ENCODE measurements around the gene USB1. TPM values are rescaled to one million over a fixed set of nuclear protein-coding genes. Genes with fewer than 3 reads are reported as not detected.

Gene USB1
- total RNA-seq, 1 donor from 2014 or later = 261 TPM

DNA sequence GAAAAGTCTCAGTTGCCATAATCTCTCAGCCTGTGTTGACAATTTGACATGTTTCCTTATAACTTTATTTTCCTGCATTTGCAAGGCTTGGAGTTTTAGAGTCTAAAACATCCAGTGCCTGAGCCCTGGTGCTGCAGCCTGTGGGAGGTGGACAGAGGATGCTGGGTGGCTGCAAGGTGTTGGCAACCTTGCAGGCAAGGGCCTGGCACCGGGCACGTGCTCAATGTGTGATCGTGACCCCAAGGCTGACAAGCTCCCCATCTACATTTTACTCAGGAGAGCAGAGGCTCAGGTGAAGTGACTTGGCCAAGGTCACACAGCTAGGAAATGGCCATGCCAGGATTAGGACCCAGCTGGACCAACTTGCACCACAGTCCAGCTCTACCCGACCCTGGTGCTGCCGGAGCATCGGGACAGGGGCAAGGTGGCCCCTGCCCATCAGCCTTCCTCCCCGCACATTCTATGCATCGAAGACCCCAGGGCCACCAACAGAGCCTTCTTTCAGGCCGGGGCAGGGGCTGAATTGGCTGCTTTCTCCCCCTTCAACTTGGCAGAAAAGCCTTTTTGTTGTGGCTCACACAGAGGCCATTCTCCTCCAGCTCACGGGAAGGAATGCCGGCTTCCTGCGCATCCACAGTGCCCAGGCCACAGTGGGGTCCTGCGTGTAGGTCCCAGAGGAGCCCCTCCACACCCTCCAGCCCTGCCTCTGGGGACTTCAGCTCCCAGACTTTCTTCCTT is 47.5 kb downstream of the USB1 start:
- no peak for DNase-seq (ENCODE audit: low read depth)

DNA sequence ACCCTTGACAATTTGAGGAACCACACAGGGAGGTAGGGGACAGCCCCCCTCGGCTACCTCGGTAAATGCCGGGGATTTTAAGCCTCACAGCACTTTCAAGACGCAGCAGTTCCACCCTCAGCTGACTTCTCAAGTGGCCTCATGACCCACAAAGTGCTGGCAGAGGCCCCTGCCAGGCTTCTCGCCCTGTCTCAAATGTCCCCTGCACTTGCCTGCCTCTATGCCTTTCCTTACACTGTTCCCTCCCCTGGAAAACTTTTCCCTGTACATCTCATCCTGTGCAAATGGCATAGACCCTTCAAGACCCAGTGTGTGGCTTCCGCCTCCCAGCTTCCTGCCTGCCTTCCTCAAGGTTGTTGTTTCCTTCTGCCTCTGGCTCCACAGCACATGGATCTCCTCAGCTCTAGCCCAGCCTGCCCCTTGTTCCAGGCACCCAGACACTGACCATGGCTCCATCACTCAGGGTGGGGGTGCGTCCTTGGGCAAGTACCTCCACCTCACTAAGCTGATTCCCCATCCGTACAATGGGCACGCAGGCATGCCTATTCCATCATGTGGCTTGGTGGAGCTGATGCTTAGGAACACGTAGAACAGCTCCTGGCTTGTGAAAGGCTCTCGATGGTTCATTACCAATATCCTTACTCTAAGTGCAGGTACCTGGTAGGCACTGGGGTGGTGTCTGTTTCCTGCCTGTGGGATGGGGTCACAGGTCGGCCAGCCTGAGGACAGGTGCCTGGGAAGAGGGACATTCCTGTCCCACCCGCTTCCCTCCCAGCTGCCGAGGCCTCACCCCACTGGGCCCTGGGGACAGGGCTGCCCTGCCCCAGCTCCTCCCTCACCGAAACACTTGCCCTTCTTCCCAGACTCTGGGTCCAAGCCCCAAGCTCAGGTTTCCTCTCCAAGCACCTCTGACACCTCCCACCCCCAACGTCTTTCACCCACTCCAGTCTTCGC is 48.3 kb downstream of the USB1 start:
- DNase-seq (ENCODE audit: low read depth) = no peak

DNA sequence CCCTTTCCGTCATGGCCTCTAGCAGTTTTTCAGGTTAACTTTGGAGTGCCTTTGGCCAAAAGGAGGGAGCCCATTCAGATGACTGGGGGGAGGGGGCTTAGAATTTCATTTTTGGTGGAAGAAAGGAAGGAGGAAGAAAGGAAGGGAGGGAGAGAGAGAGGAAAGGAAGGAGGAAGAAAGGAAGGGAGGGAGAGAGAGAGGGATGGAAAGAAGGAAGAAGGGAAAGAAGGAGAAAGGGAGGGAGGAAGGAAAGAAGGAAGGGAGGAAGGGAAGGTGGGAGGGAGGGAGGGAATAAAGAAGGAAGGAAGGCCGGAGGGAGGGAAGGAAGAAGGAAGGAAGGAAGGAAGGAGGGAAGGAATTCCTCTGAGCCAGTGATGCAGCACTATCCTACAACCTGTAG is 50.1 kb downstream of the USB1 start:
- DNase-seq (ENCODE audit: low read depth) = no peak

DNA sequence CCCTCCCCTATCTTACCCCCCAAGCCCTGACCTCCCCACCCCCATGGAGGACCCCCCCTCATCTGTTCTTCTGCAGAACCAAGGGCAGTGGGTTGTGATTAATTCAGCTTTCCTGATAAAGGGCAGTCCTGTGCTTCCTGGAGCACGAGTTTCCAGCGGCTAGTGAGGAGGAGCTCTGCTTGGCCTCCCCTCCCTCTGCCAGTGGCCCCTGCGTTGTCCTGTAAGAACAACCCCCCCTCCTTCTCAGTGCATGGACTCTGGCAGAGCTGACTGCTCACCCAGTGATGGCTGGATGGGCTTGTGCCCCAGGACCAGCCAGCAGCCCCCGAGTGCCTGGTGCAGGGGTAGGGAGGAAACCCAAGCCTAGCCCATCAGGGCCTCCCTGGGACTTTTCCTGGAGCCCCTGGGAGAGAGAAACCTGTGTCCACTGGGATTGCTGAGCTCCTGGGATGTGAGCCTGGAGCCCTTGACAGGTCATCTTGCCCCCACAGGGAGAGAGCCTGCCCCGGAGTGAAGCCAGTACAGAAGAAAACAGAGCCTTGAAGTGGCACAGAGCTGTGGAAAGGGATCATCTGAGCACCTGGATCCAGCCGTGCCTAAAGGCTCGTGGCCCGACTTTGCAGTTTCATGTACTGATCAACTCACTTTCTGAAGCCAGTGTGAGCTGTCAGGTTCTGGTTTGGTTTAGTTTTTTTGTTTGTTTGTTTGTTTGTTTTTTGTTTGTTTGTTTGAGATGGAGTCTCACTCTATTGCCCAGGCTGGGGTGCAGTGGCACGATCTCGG is 50.8 kb downstream of the USB1 start:
- no peak for DNase-seq (ENCODE audit: low read depth)

DNA sequence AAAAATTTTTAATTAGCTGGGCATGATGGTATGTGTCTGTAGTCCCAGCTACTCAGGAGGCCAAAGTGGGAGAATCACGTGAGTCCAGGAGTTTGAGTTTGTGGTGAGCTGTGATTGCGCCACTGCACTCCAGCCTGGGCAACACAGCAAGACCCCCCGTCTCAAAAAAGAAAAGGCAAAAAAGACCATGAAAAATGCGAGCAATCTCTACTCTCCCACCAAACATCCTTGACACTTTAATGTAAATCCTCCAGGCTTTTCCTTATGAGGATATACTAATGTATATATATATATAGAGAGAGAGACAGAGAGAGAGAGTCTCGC is 52.4 kb downstream of the USB1 start:
- no peak for DNase-seq (ENCODE audit: low read depth)

DNA sequence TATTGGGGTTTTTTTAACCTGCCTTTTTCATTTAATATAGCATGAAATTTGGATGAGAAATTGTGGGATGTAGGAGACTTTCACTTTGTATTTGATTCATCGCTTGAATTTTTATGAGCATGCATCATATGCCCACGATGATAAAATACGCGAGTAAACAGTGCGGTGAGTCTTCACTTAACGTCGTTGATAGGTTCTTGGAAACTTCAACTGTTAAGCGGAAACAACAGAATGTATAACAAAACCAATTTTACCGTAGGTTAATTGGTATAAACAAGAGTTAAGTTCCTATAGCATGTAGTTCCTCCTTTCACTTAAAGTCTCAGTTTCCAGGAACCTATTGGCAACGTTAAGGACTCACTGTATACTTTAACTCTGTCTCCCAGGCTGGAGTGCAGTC is 53.1 kb downstream of the USB1 start:
- no peak for DNase-seq (ENCODE audit: low read depth)

DNA sequence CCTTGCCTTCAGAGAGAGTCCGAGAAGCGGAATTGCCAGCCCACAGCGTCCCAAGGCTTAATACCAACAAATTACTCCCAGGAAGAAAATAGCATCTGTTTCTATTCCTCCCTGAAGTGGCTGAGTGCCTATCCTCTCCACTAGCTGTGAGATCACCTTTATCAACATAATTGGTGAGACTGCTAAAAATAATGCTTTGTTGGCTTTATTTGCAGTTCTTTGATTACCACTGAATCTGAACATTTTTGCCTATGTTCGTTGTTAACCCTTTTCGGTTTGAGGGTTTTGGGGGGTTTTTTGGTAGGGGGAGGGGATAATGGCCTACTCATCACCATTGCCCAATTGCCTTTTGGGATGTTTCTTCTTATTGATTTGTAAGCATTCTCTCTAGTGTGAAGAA is 55.4 kb downstream of the USB1 start:
- no peak for DNase-seq (ENCODE audit: low read depth)

DNA sequence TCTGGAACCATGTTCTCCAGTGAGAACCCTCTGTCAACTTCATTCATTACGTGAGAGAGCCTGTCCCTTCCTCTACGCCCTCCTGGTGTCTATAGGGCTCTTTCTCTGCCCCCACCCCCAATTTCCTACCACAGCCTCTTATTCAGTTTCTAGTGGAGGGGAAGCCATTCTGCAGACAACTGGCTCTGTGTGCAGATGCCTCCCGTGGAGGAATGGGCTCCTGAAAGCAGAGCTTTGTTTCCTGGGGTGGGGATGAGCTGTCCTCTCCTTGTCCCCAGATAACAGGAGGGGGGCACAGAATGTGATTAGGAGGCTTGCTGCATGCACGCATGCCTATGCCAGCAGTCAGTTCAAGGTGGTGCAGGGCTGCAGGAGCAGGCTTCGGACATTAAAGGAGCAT is 55.9 kb downstream of the USB1 start:
- no peak for DNase-seq (ENCODE audit: low read depth)

DNA sequence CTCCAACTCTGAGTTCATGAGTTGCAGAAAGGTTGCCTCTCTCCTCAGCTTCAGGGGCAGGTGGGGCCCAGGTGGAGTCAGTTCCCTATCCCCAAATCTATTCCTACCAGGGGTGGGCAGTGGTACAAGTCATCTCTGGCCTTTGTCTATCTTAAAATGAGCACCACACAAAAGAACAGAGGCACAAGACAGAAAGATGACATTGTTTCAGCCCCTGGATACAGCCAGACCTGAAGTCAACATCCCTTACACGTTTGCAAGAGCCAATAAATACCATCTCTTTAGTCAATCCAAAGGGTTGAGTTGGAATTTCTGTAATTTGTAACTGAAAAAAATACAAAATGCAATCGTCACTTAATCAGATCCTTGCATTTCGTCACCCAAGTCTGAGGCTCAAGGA is 56.6 kb downstream of the USB1 start:
- no peak for DNase-seq (ENCODE audit: low read depth)

DNA sequence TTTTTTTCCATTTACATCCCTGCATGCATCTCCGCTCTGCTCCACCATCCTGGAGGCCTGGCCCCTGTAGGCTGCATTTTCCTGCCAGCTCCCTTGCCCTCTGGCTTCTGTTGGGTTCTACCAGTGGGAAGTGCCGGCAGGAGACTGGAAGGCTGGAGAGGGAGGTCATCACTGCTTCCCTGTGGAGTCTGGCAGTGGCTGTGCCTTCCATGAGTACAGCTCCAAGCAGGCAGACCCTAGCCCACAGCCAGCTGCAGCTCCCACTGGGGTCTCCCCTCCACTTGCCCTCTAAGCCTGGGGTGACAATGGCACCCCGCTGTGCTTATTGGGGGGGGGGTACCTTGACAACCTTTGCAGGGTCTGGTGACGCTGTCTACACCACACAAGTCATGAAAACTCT is 61.6 kb downstream of the USB1 start:
- no peak for DNase-seq (ENCODE audit: low read depth)

DNA sequence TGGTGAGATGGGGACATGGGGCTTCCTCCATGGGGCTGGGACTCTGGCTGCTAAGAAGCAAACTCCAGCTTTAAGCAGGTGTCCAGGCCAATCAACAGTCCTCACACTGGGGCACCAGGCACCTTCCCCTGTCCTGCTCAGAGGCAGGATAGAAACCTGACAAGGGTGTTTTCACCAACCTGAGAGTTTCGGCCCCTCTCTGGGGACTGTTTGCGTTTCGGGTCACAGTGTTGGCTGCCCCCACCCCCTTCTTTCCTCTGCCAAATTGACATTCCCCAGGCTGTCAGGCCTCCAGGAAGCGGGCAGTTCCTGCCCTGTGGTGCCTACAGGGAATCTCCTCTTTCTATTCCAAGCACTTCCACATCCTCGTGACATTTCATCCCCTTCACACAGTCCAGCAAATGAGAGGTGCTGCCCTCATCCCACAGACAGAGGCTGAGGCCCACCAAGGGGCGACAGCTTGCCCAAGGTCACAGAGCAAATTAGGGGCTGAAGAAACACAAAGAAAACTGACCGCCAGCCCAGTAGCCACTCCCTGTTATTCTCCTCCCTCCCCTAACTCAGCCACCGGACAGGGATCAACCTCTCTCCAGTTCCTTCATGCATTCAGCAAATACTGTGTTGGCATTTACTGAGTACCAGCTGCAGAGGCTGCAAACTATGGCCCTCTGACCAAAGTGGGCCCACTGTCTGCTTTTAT is 62.3 kb downstream of the USB1 start:
- no peak for DNase-seq (ENCODE audit: low read depth)

DNA sequence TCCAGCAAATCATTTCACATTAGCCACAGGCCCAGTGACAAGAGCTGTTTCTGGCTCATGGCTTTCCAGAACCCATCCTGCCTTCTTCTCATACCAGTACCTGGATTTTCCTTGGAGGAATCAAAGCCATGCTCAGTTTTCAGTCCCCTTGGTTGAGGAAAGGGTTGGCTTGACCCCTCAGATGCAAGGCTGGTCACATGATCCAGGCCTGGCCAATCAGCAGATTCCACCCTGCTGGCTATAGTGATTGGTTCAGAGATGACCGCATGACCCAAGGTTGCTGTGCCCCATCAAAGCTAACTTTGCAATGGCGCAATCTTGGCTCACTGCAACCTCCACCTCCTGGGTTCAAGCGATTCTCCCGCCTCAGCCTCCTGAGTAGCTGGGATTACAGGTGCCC is 69.4 kb downstream of the USB1 start:
- no peak for DNase-seq (ENCODE audit: low read depth)

Other genes starting within 250 kb of the USB1 start
- gene KIFC3, start 198.9 kb upstream of the USB1 start, total RNA-seq = 160 and 445 TPM in 2 replicates
- gene CNGB1, start 30.3 kb upstream of the USB1 start, total RNA-seq = 0.35 and 0.60 TPM in 2 replicates
- gene ZNF319, start 735 bp upstream of the USB1 start, total RNA-seq = 3.8 and 30.2 TPM in 2 replicates
- 68.6 and 72.1 TPM in 2 replicates for gene MMP15, start 24.3 kb downstream of the USB1 start, total RNA-seq
- 39.2 and 40.5 TPM in 2 replicates for gene CFAP20, start 128.0 kb downstream of the USB1 start, total RNA-seq
- gene CSNK2A2, start 196.7 kb downstream of the USB1 start, total RNA-seq = 27.1 and 73.6 TPM in 2 replicates

Measured in renal cortical epithelial cell (primary cell).